ENCODE data around the gene THRA.

Gene THRA

DNA sequence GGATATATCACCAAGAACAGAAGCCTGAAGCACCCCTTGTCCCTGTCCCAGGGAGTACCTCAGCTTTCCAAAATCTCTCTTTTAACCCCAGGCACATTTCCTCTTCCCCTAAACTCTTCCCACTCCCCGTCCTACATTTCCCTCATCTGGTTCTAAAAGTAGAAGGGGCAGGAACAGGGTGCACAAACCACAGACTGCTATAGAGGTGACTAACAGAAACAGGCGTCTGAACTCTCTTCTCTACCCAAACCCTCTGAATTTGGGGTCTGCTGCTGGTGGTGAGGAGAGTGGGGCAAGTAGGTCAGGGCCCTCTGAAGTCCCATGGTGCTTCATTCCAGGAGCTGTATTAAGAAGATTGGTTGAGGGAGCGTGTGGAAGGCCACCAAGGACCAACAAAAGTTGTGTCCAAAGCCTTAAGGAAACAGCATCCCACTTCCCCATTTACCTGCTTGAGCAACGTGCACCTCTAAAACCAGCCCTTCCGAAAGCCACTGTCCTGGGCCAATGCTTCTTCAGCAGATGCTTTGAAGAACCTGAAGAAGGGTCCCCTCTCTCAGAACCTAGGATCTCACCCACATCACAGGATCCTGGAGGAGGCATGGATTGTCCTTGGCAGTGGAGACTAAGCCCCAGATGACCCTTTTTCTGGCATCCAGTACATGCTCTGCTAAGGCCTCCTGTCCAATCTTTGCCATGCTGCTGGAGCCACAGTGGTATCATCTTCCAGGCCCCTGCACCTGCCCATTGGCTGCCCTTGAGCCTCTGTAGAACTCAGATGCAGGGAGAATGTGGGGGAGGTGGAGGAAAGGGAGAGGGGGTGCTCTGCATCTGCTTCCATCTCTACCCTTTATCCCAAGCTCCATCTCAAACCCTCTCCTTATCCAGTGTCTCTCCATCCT, 43.3 kb downstream of the THRA start:
- no peaks in the 10 kb centered on the region for H3K36me3 ChIP-seq
- DNase-seq: no peak
- TF ChIP-seq, protein P1, sequence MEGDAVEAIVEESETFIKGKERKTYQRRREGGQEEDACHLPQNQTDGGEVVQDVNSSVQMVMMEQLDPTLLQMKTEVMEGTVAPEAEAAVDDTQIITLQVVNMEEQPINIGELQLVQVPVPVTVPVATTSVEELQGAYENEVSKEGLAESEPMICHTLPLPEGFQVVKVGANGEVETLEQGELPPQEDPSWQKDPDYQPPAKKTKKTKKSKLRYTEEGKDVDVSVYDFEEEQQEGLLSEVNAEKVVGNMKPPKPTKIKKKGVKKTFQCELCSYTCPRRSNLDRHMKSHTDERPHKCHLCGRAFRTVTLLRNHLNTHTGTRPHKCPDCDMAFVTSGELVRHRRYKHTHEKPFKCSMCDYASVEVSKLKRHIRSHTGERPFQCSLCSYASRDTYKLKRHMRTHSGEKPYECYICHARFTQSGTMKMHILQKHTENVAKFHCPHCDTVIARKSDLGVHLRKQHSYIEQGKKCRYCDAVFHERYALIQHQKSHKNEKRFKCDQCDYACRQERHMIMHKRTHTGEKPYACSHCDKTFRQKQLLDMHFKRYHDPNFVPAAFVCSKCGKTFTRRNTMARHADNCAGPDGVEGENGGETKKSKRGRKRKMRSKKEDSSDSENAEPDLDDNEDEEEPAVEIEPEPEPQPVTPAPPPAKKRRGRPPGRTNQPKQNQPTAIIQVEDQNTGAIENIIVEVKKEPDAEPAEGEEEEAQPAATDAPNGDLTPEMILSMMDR (IDR thresholded peaks at IDR 0.05; ENCODE audit: low read depth, low read length): no peak
- no peaks in the 10 kb centered on the region for H3K27me3 ChIP-seq (ENCODE audit: insufficient read depth, low read depth, severe bottlenecking)
- H3K4me3 ChIP-seq (ENCODE audit: low read depth, low read length): no peak overlapping the region
- no peak overlapping the region; the same call in 1 of the 2 replicates for H3K27ac ChIP-seq
- H3K9me3 ChIP-seq (ENCODE audit: severe bottlenecking): no peaks in the 10 kb centered on the region

DNA sequence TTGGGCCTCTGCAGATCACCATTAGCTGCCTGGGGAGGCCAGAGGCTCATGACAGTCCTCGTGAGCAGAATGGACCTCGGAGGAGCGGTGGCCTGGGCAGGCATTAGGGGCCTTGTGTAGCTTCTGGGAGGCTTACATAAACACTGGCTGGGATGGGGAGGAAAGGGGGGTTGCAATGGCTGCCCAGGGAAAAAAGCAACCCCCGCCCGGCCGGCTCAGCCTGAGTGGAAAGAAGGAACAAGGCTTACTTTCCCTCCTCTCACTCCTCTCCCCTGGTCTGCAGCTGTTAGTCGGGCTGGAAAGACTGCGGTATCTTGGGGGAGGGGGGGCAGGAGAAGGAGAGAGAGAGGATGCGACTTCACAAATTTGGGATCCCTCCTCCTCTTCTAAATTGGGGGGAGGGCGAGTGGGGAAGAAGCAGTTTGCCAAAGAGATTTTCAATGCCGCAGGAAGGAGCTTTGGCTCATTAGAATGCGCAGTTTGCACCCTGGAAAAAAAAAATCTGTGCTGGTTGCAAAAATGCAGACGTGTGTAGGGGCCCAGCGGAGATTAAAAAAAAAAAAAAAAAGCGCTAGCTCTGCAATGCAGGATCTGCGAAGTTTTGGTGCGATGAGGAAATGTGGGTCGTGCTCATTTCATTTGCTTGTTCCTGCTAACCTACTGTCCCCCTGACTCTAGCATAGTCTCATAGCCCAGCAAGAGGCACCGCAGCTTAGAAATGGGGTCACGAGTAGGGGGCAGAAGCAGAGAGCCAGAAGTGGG, 44.2 kb downstream of the THRA start:
- TF ChIP-seq, protein P1 (IDR thresholded peaks at IDR 0.05; ENCODE audit: low read depth, low read length): no peak
- H3K27ac ChIP-seq: no peak overlapping the region; the same call in 1 of the 2 replicates
- no peak overlapping the region for H3K4me3 ChIP-seq (ENCODE audit: low read depth, low read length)
- peak; percentile 44 for DNase-seq
- no peaks in the 10 kb centered on the region for H3K9me3 ChIP-seq (ENCODE audit: severe bottlenecking)
- no peaks in the 10 kb centered on the region for H3K36me3 ChIP-seq
- H3K27me3 ChIP-seq (ENCODE audit: insufficient read depth, low read depth, severe bottlenecking): no peaks in the 10 kb centered on the region

DNA sequence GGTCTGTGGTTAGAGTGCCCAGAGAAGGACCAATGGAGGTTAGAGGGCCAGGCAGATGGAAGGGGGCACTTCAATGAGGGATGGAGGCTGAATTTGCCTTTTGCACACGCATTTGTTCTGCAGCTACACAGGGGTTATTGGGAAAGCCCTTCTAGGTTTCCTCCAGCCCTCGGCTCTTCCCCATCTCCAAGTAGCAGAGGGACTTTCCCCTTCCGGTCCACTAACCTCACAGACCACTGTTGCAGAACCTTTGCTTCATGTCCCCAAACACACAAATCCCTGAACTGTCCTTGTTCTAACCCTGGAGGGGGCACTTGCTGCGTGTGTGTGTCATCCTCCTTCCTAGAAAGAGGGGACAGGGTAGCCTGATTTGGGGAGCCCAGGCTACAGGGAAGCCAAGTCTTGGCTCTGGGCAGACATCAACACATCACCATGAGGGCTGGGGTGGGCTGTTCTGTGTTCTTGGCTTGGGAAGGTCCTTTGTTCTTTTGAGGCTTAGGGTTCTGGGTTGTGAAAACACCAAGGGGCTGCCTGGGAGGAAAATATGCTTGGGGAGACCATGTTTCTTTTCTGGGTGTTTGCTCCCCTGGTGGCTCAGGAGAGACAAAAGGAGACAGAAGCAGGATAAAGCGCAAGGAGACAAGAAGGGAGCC, 44.9 kb downstream of the THRA start:
- Histone ChIP-seq H3K27ac (no peak overlapping the region), H3K27me3 (ENCODE audit: insufficient read depth, low read depth, severe bottlenecking) (no peaks in the 10 kb centered on the region), H3K36me3 (no peaks in the 10 kb centered on the region), H3K9me3 (ENCODE audit: severe bottlenecking) (no peaks in the 10 kb centered on the region), H3K4me3 (ENCODE audit: low read depth, low read length) (no peak overlapping the region)
- no peak for DNase-seq
- TF ChIP-seq, protein P1 (IDR thresholded peaks at IDR 0.05; ENCODE audit: low read depth, low read length): 0 out of 2 replicates have a peak, but pooled peaks have one; percentile 1

DNA sequence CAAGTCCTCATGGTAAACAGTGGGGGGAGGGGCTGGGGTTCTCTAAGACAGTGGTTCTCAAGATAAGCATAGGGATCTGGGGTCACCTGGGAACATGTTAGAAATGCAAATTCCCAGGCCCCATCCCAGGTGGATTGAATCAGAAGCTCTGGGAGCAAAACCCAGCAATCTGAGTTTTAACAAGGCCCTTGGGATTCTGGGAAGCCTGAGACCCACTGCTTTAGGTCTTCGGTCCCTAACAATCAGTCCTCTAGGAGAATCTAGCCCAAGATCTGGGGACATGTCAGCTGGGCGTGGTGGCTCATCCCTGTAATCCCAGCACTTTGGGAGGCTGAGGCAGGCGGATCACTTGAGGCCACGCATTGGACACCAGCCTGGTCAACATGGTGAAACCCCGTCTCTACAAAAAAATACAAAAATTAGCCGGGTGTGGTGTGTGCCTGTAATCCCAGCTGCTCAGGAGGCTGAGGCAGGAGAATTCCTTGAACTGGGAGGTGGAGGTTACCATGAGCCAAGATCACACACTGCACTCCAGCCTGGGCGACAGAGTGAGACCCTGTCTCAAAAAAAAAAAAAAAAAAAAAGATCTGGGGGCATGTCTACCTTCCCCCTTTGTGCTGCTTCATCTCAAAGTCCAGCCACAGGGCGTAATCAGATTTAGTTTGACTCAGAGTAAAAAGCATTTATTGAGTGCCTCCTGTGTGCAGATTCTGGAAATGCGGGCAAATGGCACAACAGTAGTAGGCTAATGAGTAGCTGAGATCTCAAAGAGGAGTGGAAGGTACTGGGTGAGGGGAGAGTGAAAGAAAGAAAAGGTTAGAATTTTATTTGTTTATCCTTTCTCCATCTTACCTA, 46.4 kb downstream of the THRA start:
- Histone ChIP-seq H3K27me3 (ENCODE audit: insufficient read depth, low read depth, severe bottlenecking) (no peaks in the 10 kb centered on the region), H3K9me3 (ENCODE audit: severe bottlenecking) (no peaks in the 10 kb centered on the region), H3K27ac (no peak overlapping the region), H3K36me3 (no peaks in the 10 kb centered on the region), H3K4me3 (ENCODE audit: low read depth, low read length) (no peak overlapping the region)
- DNase-seq: no peak
- TF ChIP-seq, protein P1 (IDR thresholded peaks at IDR 0.05; ENCODE audit: low read depth, low read length): 0 out of 2 replicates have a peak, but pooled peaks have one; percentile 21

Measured in WERI-Rb-1 (cell line).